ENCODE results near the gene SPATA21.
A peak's percentile ranks its signal among the peaks of the same experiment; 100 is the strongest.

Gene SPATA21

DNA sequence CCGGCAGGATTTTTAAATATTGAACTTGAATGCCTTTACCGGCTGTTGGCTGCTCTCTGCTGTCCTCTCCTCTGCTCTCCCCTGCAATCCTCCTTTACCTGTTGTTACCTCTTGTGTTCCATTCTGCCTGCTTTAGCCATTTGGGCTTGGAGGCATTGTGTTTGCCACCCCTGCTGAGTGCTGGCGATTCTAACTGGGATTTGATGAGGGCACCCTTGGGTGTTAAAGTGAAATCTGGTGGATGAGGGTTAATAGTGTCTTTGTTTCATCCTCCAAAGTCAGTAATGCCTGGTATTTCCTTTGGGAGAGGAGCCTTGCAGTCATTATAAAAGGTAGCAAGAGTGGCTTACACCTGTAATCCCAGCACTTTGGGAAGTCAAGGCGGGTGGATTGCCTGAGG, 60.3 kb downstream of the SPATA21 start:
- no peak for DNase-seq

DNA sequence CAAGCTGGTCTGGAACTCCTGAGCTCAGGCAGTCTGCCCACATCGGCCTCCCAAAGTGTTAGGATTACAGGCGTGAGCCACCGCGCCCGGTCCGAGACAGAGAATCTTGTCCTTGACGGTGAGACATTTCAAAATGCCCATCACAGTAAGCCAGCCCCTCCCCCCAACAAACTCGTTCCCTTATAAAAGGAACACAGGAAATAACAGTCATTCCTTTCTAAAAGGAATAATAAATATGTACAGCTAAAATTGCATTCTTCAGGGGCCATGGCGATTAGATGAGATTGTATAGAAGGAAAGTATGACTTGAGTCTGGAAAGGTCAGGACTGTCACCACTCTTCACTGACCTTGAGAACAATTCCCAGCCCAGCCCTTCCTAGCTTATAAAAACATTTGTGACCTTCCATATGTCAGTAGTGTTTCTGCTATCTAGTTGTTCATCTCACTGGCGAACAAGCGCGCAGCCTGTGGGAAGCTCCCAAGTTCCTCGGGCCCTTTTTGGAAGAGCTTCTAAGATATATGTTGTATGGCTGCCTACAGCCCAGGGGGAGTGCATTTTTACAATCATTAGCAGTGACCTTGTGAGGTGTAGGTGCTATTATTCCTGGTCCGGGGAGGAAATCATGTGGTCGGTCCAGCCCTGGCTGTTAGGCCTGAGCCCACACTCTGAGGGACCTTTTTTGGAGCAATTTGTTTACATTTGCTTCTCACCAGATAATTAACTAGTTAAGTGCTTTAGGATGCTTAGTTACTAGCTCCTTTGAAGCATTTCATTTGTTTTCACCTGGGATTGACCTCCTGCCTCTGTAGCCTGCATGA, 61.5 kb downstream of the SPATA21 start:
- DNase-seq: no peak

DNA sequence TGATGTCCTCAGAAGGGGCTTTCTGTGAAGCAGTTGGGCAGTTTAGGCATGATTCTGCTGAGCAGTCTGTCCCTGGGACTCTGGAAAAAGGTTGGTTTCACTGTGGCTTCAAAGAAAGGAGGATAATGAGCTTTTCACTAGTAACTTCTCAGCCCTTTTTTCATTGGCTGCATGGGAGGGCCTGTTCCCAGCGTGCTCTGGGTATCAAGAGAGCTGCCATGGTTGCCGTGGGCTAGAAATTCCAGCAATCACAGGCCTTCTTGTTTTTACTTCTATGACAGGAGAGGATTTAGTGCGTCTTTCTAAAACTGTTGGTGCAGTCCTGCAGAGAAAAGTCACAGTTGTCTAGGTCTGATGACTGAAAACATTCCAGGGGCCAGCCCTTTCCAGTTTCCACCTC, 63.0 kb downstream of the SPATA21 start:
- no peak for DNase-seq

DNA sequence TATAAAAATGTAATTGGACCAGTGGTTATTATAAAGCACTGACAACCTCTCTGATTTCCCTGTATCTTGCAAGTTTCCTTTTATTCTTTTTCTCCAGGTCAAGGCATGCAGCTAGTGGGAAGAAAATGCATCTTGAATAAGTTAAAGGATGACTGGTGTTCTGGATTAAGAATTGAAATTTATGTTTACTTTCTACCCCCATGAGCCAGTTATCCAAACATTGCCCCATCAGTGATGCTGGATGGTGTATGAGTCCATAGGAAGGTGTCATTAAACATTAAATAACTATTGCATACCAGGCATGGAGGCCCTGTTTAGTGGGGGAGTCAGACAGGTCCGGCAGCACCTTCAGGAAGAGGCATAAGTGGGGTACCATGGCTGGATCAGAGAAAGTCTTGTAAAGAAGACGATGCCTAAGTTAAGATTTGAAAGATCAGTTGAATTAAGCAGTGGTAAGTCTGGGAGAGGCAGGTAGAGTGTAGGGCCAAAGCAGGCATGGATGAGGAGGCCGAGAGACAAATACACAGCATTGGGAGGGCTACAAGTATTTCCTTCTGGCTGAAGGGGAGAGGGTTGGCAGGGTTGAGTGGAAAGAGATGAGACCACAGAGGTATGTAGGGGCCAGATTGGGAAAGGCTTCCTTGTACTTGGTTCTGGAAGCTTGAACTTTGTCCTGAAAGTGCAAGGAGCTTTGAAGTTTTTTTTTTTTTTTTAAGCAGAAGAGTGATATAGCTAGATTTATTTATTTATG, 64.5 kb downstream of the SPATA21 start:
- DNase-seq: no peak

DNA sequence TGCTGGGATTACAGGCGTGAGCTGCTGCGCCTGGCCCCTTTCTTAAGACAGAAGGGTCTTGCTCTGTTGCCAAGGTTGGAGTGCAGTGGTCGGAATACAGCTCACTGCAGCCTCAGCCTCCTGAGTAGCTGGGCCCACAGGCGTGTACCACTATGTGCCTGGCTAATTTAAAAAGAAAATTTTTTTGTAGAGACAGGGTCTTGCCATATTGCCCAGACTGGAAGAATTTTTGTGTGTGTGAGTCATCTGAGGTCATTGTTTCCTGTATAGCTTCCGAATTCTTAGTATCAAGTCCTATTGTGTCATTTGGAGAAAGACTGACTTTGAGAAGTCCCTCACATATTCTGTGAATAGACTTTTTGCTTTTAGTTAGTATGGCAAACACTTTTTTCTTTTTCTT, 65.5 kb downstream of the SPATA21 start:
- DNase-seq: peak; percentile 80

DNA sequence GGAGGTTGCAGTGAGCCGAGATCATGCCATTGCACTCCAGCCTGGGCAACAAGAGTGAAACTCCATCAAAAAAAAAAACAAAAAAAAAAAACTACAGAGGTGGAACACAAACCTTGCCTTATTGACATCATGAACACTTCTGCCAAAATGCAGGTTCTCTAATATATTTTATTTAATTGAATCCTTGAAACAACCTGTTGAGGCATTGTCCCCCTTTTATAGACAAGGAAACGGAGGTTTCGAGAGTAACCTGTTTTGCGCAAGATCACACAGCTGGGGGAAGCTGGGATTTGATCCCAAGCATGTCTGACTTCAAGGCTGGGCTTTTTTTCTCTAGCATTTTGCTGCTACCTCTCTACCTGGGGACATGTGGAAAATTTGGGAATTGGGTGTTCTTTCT, 67.4 kb downstream of the SPATA21 start:
- no peak for DNase-seq

DNA sequence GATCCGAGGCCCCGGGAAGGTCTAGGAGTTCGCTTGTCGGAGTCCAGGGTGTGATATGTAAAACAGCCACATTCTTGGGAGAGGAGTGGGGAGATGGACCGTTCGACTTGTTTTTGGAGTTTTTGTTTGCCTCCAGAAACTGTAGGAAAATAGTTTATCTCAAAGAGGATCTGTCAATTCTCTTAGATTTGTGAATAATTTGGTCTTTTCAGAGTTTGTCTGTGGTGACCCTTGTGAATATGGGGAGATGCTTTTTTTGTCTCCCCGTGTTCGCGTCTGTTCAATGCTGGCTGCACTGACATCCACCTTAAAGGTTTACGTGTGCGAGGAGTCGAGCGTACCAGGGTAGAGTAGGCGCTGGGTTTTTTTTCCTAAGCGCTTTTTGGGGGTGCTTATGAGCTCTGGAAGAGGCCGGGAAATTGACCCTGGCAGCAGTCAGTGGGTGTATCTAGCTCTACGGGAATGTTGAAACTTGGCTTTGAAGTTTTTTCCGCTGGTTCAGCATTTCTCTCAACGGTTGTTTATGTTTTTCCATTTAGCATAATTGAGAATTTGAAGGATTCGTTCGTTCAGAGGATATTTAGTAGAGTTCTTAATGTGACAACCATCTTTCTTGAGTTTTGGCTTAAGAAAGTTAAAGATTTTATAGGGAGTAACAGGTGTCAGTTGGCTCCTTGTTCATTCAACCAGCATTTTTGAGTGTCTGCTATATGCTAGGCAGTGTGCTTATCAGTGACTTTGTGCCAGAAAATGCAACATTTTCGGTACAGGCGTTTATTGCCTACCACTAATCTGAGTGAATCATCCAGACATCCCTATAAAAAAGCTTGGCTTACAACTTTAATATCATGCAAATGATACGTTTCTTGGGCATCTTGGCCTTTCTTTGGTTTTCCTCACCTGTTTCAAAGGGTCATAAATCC, 69.0 kb downstream of the SPATA21 start:
- peak; percentile 34 for DNase-seq

DNA sequence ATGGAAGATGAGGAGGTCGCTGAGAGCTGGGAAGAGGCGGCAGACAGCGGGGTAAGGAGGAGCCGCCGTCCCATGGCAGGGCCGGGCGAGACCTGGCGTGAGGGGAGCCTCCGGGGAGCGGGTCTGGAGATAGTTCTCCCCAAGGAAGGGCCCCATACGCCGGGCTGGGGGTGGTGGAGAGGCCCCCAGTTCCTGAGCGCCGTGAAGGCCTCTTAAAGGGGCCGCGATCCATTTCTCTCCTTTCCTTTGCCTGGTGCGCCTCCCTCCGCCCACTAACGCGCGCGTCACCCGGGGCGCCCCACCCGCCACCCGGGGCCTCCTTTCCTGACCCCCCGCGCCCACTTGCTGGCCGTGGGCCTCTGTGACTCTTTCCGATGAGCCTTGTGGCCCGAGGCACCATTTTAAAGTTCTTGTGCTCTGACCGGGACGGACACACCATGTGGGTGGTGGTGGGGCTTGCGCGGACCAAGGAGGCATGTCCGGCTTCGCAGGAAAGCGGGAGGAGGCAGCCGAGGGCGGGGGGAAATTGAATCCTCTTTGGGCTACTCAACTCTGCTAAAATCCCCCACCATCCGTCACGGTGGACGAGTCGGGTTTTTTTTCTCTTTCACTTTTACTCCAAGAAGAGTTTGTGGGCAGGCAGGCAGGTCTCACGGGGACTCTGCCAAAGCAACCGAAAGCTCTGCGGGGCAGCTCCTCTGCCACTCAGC, 69.8 kb downstream of the SPATA21 start:
- DNase-seq: peak; percentile 96

DNA sequence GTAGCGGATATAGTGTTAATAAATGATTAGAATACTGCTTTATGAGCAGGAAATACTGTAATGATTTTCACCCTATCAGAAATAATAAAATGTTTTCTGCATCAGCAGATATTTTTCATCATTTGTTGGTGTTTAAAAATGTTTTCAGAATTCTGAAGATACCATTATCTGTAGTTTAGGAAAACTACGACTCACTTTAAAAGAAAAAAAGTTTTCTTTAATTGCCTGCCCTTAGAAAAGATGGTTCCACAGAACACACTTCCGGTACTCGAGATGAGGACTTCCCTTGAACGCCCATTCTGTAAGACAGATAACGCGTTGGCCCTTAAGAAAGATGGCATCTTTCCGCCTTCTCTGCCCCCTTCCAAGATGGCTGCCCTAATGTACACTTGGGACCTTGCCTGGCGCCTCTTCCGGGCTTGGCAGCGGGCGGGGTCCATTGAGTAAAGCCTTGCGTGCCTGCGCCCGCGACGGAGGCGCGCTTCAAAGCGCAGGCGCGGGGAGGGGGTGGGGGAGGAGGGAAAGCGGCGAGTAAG, 70.4 kb downstream of the SPATA21 start, which contains the start of gene SZRD1:
Gene SZRD1 (plus strand): TSS at position 521 of the 536 bp plus-strand sequence. CDS start 16 bp downstream, outside the sequence.
- peak; percentile 99 for DNase-seq

DNA sequence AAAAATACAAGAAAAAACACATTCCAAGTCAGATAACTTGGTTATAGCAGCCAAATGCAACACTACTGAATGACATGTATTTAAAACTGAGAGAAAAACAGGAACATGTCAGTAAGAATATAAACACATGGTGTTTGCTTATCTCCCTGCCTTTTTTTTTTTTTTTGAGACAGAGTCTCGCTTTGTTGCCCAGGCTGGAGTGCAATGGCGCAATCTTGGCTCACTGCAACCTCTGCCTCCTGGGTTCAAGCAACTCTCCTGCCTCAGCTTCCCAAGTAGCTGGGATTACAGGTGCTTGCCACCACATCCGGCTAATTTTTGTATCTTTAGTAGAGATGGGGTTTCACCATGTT, 72.1 kb downstream of the SPATA21 start:
- peak; percentile 13 for DNase-seq

DNA sequence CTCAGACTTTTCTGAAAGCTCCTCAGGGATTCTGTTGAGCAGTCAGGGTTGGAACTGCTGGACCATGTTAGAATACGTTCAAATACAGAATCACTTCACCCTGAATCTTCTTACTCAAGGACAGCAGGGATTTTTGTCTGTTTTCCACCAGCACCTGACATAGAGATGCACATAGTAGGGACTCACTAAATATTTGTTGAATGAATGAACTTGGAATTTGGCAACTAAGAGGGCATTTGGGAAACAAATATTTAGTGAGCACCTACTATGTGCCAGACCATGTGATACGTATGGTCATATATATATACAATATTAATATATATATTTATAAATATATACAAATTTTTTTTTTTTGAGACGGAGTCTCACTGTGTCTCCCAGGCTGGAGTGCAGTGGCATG, 80.4 kb downstream of the SPATA21 start:
- no peak for DNase-seq

DNA sequence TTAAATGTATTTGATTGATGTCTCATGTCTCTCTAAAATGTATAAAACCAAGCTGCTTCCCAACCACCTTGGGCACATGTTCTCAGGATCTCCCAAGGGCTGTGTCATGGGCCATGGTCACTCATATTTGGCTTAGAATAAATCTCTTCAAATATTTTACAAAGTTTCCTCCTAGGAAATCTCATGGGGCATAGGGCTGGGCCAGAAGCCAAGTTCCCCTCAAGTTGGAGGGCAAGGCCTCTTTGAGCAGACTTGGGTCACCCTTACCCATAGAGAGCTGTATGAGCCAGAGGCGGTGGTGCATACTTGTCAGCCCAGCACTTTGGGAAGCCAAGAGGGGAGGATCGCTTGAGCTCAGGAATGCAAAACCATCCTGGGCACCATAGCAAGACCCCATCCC, 82.6 kb downstream of the SPATA21 start:
- no peak for DNase-seq

DNA sequence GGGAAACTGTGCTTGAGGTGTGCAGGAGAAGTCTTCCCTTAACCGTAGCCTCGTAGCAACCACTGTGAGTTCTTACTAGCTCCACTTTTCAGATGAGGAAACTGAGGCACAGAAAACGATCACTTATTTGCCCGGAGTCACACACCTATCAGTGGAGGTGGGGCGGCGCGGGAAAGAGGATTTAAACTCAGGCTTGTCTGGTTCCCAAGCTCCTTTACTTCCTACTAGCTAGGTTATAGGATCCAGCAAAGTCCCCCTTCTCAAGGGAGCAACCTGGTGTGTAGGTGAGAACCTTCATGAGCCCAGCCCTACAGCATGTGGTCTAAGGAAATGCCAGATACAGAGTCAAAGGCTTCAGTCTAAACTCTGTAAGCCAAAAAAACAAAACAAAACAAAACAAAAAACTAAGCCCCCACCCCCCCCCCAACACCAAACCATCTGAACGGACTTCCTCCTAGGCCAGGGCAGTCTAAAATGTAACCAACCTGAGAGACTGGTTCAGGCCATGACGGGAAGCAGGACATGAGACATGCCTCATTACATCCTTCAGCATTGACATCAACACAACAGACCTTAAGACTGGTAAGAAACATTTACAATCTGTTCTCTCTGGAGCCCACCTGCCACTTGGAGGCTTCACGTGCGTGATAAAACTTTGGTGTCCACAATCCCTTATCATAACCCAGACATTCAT, 84.2 kb downstream of the SPATA21 start:
- peak; percentile 16 for DNase-seq

DNA sequence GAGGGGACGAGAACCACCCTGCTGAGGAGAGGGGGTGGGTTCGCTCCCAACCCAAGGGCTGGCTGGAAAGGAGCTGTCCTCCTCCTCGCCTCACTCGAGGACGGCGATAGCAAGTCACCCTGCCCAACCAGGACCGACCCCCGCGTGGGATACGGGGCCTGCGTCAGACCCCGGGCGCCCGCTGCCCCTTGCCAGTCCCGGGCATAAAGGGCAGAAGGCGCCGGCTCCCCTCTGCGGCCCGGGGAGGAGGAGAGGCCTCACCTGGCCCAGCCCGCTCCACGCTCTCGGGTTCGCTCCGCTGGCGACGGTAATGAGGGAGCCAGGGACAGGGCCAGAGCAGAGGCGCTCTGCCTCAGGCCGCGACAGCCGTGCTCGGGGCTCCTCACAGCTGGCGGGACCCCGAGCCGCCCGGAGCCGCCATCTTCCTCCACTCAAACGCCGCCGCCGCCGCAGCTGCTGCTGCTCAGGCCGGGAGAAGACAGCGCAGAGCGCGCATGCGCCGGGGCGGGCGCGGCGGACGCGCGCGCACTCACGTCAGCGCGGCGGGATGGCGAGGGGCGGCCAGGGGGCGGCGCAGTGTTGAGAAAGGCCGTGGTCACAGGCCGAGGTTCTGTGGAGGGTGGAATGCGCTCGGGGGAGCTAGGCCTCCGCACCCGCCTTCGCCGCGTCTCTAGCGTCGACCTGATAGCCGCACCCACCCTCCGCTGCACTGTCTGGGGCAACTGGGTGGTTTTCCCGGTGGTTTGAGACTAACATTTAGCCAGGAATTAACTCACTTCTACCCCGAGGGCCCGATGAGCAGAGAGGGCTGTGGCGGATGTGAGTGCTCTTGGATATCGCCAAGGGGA, 85.0 kb downstream of the SPATA21 start, which contains the start of gene FBXO42:
Gene FBXO42 (minus strand): TSS at position 487 of the 848 bp plus-strand sequence. CDS start 37,062 bp downstream, outside the sequence.
- DNase-seq: peak; percentile 98

DNA sequence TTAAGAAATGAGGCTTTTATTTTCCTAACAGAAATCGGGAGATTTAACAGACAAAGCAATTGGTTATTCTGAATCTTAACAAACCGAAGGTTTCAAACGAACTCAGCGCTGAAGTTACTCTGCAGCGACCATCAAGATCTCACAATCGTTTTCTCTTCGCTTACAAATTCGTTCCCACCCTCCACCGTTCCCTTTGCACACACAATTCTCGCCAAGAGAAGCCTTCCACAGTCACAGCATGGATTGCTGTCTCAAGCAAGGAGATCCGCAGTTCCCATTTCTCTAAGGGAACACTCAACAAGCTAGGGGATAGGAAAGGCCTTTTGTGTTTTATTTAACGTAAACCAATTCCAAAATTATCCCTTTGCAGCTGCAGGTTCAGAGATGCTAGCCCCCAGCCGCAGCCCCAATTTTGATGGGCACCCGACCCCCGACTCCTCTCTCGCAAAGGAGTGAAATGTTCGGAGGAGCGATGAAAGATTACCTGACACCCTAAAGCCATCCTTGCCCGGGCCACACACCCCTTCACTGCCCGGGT, 85.7 kb downstream of the SPATA21 start:
- peak; percentile 40 for DNase-seq

DNA sequence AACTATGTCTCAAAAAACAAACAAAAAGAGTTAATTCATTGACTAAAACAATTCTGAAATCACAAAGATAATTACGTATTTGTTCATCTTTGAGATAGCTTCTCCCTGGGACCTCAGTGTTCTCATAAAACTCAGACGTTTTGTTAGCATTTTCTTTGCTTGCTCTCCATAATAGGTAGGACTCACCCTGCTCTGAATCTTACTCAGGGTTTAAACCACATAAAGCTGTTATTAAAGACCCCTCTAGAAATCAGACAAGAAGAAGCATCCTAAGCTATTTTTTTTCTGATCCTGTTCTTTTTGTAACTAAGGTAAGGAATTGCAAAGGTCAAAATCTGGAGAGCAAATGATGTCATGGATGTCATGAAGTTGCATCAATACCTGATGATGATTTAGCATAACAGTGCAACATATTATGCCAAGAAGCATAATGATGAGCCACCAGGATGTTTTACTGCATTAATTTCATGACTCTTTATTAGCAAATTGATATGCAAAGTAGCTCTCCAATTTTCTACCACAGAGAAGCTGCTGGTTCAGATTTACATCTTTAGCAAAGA, 87.3 kb downstream of the SPATA21 start:
- DNase-seq: peak; percentile 44

Measured in suppressor macrophage treated with lipopolysaccharide for 4 hours (primary cell).